OCI-LY3 (cell line): Measurements from ENCODE around the gene FAM83G.

ENCODE experiments used
- EZH2phosphoT487 ChIP-seq: fragments of 200-600 bp; shearing (Covaris generic); IDR thresholded peaks from 2 replicates; pipeline ENCODE4 v1.6.1; 2018; ENCODE audit warnings: antibody characterized with exemption, mixed run types, low read depth
- TF ChIP-seq, protein P1 (sequence below): fragments of 200-600, 300-600 bp; sonication (generic); IDR thresholded peaks from 2 replicates; pipeline ENCODE4 v1.5.1; 2014; ENCODE audit warnings: antibody characterized with exemption, low read length, low read depth

- TF ChIP-seq, protein P1, sequence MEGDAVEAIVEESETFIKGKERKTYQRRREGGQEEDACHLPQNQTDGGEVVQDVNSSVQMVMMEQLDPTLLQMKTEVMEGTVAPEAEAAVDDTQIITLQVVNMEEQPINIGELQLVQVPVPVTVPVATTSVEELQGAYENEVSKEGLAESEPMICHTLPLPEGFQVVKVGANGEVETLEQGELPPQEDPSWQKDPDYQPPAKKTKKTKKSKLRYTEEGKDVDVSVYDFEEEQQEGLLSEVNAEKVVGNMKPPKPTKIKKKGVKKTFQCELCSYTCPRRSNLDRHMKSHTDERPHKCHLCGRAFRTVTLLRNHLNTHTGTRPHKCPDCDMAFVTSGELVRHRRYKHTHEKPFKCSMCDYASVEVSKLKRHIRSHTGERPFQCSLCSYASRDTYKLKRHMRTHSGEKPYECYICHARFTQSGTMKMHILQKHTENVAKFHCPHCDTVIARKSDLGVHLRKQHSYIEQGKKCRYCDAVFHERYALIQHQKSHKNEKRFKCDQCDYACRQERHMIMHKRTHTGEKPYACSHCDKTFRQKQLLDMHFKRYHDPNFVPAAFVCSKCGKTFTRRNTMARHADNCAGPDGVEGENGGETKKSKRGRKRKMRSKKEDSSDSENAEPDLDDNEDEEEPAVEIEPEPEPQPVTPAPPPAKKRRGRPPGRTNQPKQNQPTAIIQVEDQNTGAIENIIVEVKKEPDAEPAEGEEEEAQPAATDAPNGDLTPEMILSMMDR, result no peak
- TF ChIP-seq EZH2phosphoT487, result no peak
Measured at GRCh38 chr17:18987862-18988545, 16.6 kb downstream of the FAM83G start.
